Activated naive CD8-positive, alpha-beta T cell (primary cell): ENCODE measurements around the gene GPN1.
A peak's percentile ranks its signal among the peaks of the same experiment; 100 is the strongest.
"Not testable (repeated sequence)": the region's sequence is repeated elsewhere in the genome, so short reads cannot be mapped to it uniquely, and the experiment has no call there.

ENCODE experiments used
- H3K27ac Mint-ChIP-seq: one replicate; pipeline ENCODE4 v1.8.0; 2021; ENCODE audit warnings: mixed read lengths
- H3K27me3 Mint-ChIP-seq: one replicate; pipeline ENCODE4 v1.8.0; 2021; ENCODE audit warnings: mixed read lengths
- H3K36me3 Mint-ChIP-seq: one replicate; pipeline ENCODE4 v1.8.0; 2021; ENCODE audit warnings: mixed read lengths
- H3K4me1 Mint-ChIP-seq: one replicate; pipeline ENCODE4 v1.8.0; 2021; ENCODE audit warnings: low read depth, mixed read lengths
- H3K4me3 Mint-ChIP-seq: one replicate; pipeline ENCODE4 v1.8.0; 2021; ENCODE audit warnings: mild to moderate bottlenecking, mixed read lengths
- H3K9me3 Mint-ChIP-seq: one replicate; pipeline ENCODE4 v1.8.0; 2021; ENCODE audit warnings: low read depth, mixed read lengths

GPN1 gene

GRCh38 chr2:27628767-27629709 lies at the start of gene GPN1, which contains the start of gene CCDC121:
Gene GPN1, plus strand, starts transcription at chr2:27629050. Its CDS starts 9 bp downstream, at chr2:27629059.
Gene CCDC121, minus strand, starts transcription at chr2:27629012. Its CDS starts 1,213 bp downstream, at chr2:27627799.
- Mint-ChIP-seq H3K4me1 (peaks cover 36% of the 10 kb centered on the region), H3K27me3 (no peaks in the 10 kb centered on the region), H3K4me3 (no peak within 1 kb of the TSS), H3K36me3 (peaks cover 10% of the 10 kb centered on the region), H3K9me3 (no peaks in the 10 kb centered on the region), H3K27ac (no peak within 1 kb of the TSS)

GRCh38 chr2:27581417-27582128 lies 47.3 kb upstream of the GPN1 start:
- H3K27ac Mint-ChIP-seq: peak overlapping the region; percentile 94
- H3K4me1 Mint-ChIP-seq: peaks cover 32% of the 10 kb centered on the region
- peaks cover 14% of the 10 kb centered on the region for H3K36me3 Mint-ChIP-seq
- peak overlapping the region; percentile 20 for H3K4me3 Mint-ChIP-seq
- H3K27me3 Mint-ChIP-seq: no peaks in the 10 kb centered on the region
- H3K9me3 Mint-ChIP-seq: peaks cover 5% of the 10 kb centered on the region

GRCh38 chr2:27582129-27582694 lies 46.6 kb upstream of the GPN1 start:
- Mint-ChIP-seq H3K27me3 (no peaks in the 10 kb centered on the region), H3K36me3 (peaks cover 18% of the 10 kb centered on the region), H3K4me1 (peaks cover 39% of the 10 kb centered on the region), H3K4me3 (peak overlapping the region; percentile 99), H3K27ac (peak overlapping the region; percentile 94), H3K9me3 (peaks cover 5% of the 10 kb centered on the region)

- Mint-ChIP-seq H3K9me3 (peaks cover 1% of the 10 kb centered on the region), H3K4me1 (peaks cover 43% of the 10 kb centered on the region), H3K36me3 (peaks cover 16% of the 10 kb centered on the region), H3K27ac (peak within 1 kb of the TSS; percentile 94), H3K27me3 (no peaks in the 10 kb centered on the region), H3K4me3 (peak within 1 kb of the TSS; percentile 99)
Observed at GRCh38 chr2:27582695-27583389, 46.0 kb upstream of the GPN1 start, which contains the start of gene ZNF512. Gene ZNF512, plus strand, starts transcription at chr2:27583042. Its CDS starts 71 bp downstream, at chr2:27583113.

- peak overlapping the region; percentile 94 for H3K27ac Mint-ChIP-seq
- H3K27me3 Mint-ChIP-seq: no peaks in the 10 kb centered on the region
- no peaks in the 10 kb centered on the region for H3K9me3 Mint-ChIP-seq
- peaks cover 18% of the 10 kb centered on the region for H3K36me3 Mint-ChIP-seq
- H3K4me1 Mint-ChIP-seq: peaks cover 49% of the 10 kb centered on the region
- peak overlapping the region; percentile 99 for H3K4me3 Mint-ChIP-seq
Observed at GRCh38 chr2:27583390-27583915, 45.4 kb upstream of the GPN1 start.

- peak overlapping the region; percentile 84 for H3K27ac Mint-ChIP-seq
- peaks cover 18% of the 10 kb centered on the region for H3K36me3 Mint-ChIP-seq
- H3K9me3 Mint-ChIP-seq: peaks cover 1% of the 10 kb centered on the region
- no peaks in the 10 kb centered on the region for H3K27me3 Mint-ChIP-seq
- peaks cover 52% of the 10 kb centered on the region for H3K4me1 Mint-ChIP-seq
- peak overlapping the region; percentile 99 for H3K4me3 Mint-ChIP-seq
Observed at GRCh38 chr2:27584597-27584996, 44.3 kb upstream of the GPN1 start.

- Mint-ChIP-seq H3K27me3 (no peaks in the 10 kb centered on the region), H3K4me3 (peak overlapping the region; percentile 72), H3K27ac (peak overlapping the region; percentile 89), H3K4me1 (peaks cover 58% of the 10 kb centered on the region), H3K9me3 (peaks cover 6% of the 10 kb centered on the region), H3K36me3 (peaks cover 30% of the 10 kb centered on the region)
Observed at GRCh38 chr2:27587025-27587424, 41.8 kb upstream of the GPN1 start.

- Mint-ChIP-seq H3K27ac (no peak overlapping the region), H3K4me3 (no peak overlapping the region), H3K9me3 (peaks cover 6% of the 10 kb centered on the region), H3K4me1 (peaks cover 55% of the 10 kb centered on the region), H3K27me3 (no peaks in the 10 kb centered on the region), H3K36me3 (peaks cover 33% of the 10 kb centered on the region)
Observed at GRCh38 chr2:27588308-27588707, 40.5 kb upstream of the GPN1 start.

- peaks cover 6% of the 10 kb centered on the region for H3K9me3 Mint-ChIP-seq
- no peak overlapping the region for H3K4me3 Mint-ChIP-seq
- peaks cover 37% of the 10 kb centered on the region for H3K4me1 Mint-ChIP-seq
- H3K36me3 Mint-ChIP-seq: peaks cover 38% of the 10 kb centered on the region
- H3K27ac Mint-ChIP-seq: no peak overlapping the region
- H3K27me3 Mint-ChIP-seq: no peaks in the 10 kb centered on the region
Observed at GRCh38 chr2:27591745-27592144, 37.1 kb upstream of the GPN1 start.

GRCh38 chr2:27593240-27593639 lies 35.6 kb upstream of the GPN1 start:
- Mint-ChIP-seq H3K4me3 (no peak overlapping the region), H3K36me3 (peaks cover 32% of the 10 kb centered on the region), H3K27ac (peak overlapping the region; percentile 58), H3K27me3 (no peaks in the 10 kb centered on the region), H3K9me3 (peaks cover 6% of the 10 kb centered on the region), H3K4me1 (peaks cover 38% of the 10 kb centered on the region)

GRCh38 chr2:27594020-27594703 lies 34.7 kb upstream of the GPN1 start:
- H3K4me3 Mint-ChIP-seq, H3K9me3 Mint-ChIP-seq, H3K27me3 Mint-ChIP-seq, H3K27ac Mint-ChIP-seq: not testable (repeated sequence)
- Mint-ChIP-seq H3K4me1 (peaks cover 40% of the 10 kb centered on the region), H3K36me3 (peaks cover 32% of the 10 kb centered on the region)

GRCh38 chr2:27595412-27595811 lies 33.4 kb upstream of the GPN1 start:
- H3K4me3 Mint-ChIP-seq, H3K27me3 Mint-ChIP-seq, H3K9me3 Mint-ChIP-seq: not testable (repeated sequence)
- H3K36me3 Mint-ChIP-seq: peaks cover 26% of the 10 kb centered on the region
- peaks cover 46% of the 10 kb centered on the region for H3K4me1 Mint-ChIP-seq
- peak overlapping the region; percentile 38 for H3K27ac Mint-ChIP-seq

- H3K27me3 Mint-ChIP-seq: no peaks in the 10 kb centered on the region
- no peaks in the 10 kb centered on the region for H3K9me3 Mint-ChIP-seq
- H3K4me1 Mint-ChIP-seq: peaks cover 45% of the 10 kb centered on the region
- H3K4me3 Mint-ChIP-seq: no peak overlapping the region
- peak overlapping the region; percentile 34 for H3K27ac Mint-ChIP-seq
- peaks cover 23% of the 10 kb centered on the region for H3K36me3 Mint-ChIP-seq
Observed at GRCh38 chr2:27596627-27597026, 32.2 kb upstream of the GPN1 start.

- Mint-ChIP-seq H3K27ac (no peak overlapping the region), H3K36me3 (peaks cover 11% of the 10 kb centered on the region), H3K4me3 (no peak overlapping the region), H3K27me3 (no peaks in the 10 kb centered on the region), H3K9me3 (no peaks in the 10 kb centered on the region), H3K4me1 (no peaks in the 10 kb centered on the region)
Observed at GRCh38 chr2:27606611-27607010, 22.2 kb upstream of the GPN1 start.
